Prostate gland (tissue), 2 donors: ENCODE results near the gene CCDC85A.

ENCODE experiments used
- CTCF ChIP-seq, 4 experiments: fragments of 200-600 bp in 2 of 4; fragments of 450-650 bp in 2 of 4; sonication (generic) in 2 of 4; IDR thresholded peaks; 1 replicate in 3 of 4; 2 replicates in 1 of 4; pipeline ENCODE4 v1.5.1; 2016 to 2019; ENCODE audit warnings: antibody characterized with exemption in 4 of 4, mild to moderate bottlenecking in 2 of 4, moderate library complexity in 2 of 4
- POLR2A ChIP-seq: fragments of 450-650 bp; IDR thresholded peaks from one replicate; pipeline ENCODE4 v1.6.1; 2016; ENCODE audit warnings: antibody characterized with exemption, mild to moderate bottlenecking

GRCh38 chr2:56177420-56178220, 6.2 kb upstream of the CCDC85A start:
- TF ChIP-seq POLR2A (no peak), CTCF (IDR thresholded peaks at IDR 0.05) (no peak)
